Activated CD4-positive, alpha-beta T cell treated with anti-CD3 and anti-CD28 coated beads, Interleukin-10, Interleukin-2, amounts not matched to agents 100 ng/mL and 50 ng/mL, durations not matched to agents 16 hours and 8 hours (primary cell): ENCODE measurements around the gene SPEM1.

Experiments
- DNase-seq: peaks from one replicate; pipeline ENCODE4 v3.0.0-alpha.2; 2020

SPEM1 gene

GRCh38 chr17:7419819-7420610 is at the start of gene SPEM1:
Gene SPEM1, plus strand, starts transcription at chr17:7420324. Its CDS starts 61 bp downstream, at chr17:7420385.
- no peak for DNase-seq

- DNase-seq = no peak
These were observed 49.3 kb upstream of the SPEM1 start for GRCh38 chr17:7370853-7371252.

GRCh38 chr17:7374353-7374752 is 45.8 kb upstream of the SPEM1 start:
- no peak for DNase-seq

- no peak for DNase-seq
These were observed 41.0 kb upstream of the SPEM1 start for GRCh38 chr17:7379134-7379533.

GRCh38 chr17:7380321-7380720 is 39.8 kb upstream of the SPEM1 start:
- no peak for DNase-seq

- no peak for DNase-seq
These were observed 39.1 kb upstream of the SPEM1 start, which contains the start of gene TNK1 for GRCh38 chr17:7380855-7381683. Gene TNK1, plus strand, starts transcription at chr17:7381089. Its CDS starts 1,838 bp downstream, at chr17:7382927.

GRCh38 chr17:7382901-7383300 is 37.2 kb upstream of the SPEM1 start:
- DNase-seq = no peak

GRCh38 chr17:7383371-7383741 is 36.8 kb upstream of the SPEM1 start:
- DNase-seq = no peak

- DNase-seq = peak; percentile 84
These were observed 36.2 kb upstream of the SPEM1 start for GRCh38 chr17:7383742-7384488.

GRCh38 chr17:7384489-7385081 is 35.5 kb upstream of the SPEM1 start:
- DNase-seq = no peak

GRCh38 chr17:7388856-7389255 is 31.3 kb upstream of the SPEM1 start:
- DNase-seq = no peak

- DNase-seq = no peak
These were observed 29.9 kb upstream of the SPEM1 start for GRCh38 chr17:7389924-7390910.

- no peak for DNase-seq
These were observed 28.8 kb upstream of the SPEM1 start for GRCh38 chr17:7391307-7391706.

GRCh38 chr17:7392696-7393612 is 27.2 kb upstream of the SPEM1 start:
- no peak for DNase-seq

GRCh38 chr17:7393613-7394451 is 26.3 kb upstream of the SPEM1 start:
- DNase-seq = peak; percentile 45

GRCh38 chr17:7394452-7395191 is 25.5 kb upstream of the SPEM1 start, which contains the start of gene PLSCR3:
Gene PLSCR3, minus strand, starts transcription at chr17:7394525. Its CDS starts 415 bp downstream, at chr17:7394110.
- DNase-seq = peak; percentile 91

GRCh38 chr17:7396147-7396546 is 24.0 kb upstream of the SPEM1 start:
- no peak for DNase-seq

- no peak for DNase-seq
These were observed 21.5 kb upstream of the SPEM1 start for GRCh38 chr17:7398612-7399011.
